Endodermal cell (in vitro differentiated cells): ENCODE data around the gene LEAP2. TPM values are rescaled to one million over a fixed set of nuclear protein-coding genes. Genes with fewer than 3 reads are reported as not detected.

ENCODE experiments used
- DNase-seq: peaks from one replicate; pipeline ENCODE4 v3.0.0-alpha.2; 2017
- H3K27ac ChIP-seq: 2 replicates; pipeline ENCODE4 v1.5.1; 2013; ENCODE audit warnings: mild to moderate bottlenecking, low read depth, low read length, moderate library complexity
- H3K27me3 ChIP-seq: 2 replicates; pipeline ENCODE4 v1.6.1; 2013; ENCODE audit warnings: mild to moderate bottlenecking, low read length, moderate library complexity; ENCODE audit not compliant: insufficient read depth, control insufficient read depth, poor library complexity, severe bottlenecking
- H3K36me3 ChIP-seq: 2 replicates; pipeline ENCODE4 v1.7.0; 2013; ENCODE audit warnings: mild to moderate bottlenecking, low read length, moderate library complexity; ENCODE audit not compliant: control insufficient read depth, insufficient read depth
- H3K4me1 ChIP-seq: one replicate; pipeline ENCODE4 v1.7.0; 2013; ENCODE audit warnings: low read length; ENCODE audit not compliant: control insufficient read depth, insufficient read depth
- H3K4me3 ChIP-seq: 2 replicates; pipeline ENCODE4 v1.5.1; 2013; ENCODE audit warnings: mild to moderate bottlenecking, low read length, moderate library complexity
- H3K9ac ChIP-seq: 2 replicates; pipeline ENCODE4 v1.6.1; 2013; ENCODE audit warnings: mild to moderate bottlenecking, low read length, moderate library complexity; ENCODE audit not compliant: poor library complexity, severe bottlenecking; ENCODE audit errors: extremely low read depth
- H3K9me3 ChIP-seq: 2 replicates; pipeline ENCODE4 v1.6.1; 2013; ENCODE audit warnings: mild to moderate bottlenecking, low read length, moderate library complexity; ENCODE audit not compliant: control insufficient read depth
- H3K27ac Mint-ChIP-seq: 2 replicates; pipeline ENCODE4 v1.8.0; 2020; ENCODE audit warnings: mixed read lengths
- H3K27me3 Mint-ChIP-seq: 2 replicates; pipeline ENCODE4 v1.8.0; 2021; ENCODE audit warnings: mild to moderate bottlenecking, mixed read lengths; ENCODE audit not compliant: insufficient read depth
- H3K36me3 Mint-ChIP-seq: 2 replicates; pipeline ENCODE4 v1.8.0; 2020; ENCODE audit warnings: low read depth, mixed read lengths
- H3K4me1 Mint-ChIP-seq: 2 replicates; pipeline ENCODE4 v1.8.0; 2020; ENCODE audit warnings: mixed read lengths
- H3K4me3 Mint-ChIP-seq: 2 replicates; pipeline ENCODE4 v1.8.0; 2020; ENCODE audit warnings: mild to moderate bottlenecking, moderate library complexity, mixed read lengths
- H3K9me3 Mint-ChIP-seq: 2 replicates; pipeline ENCODE4 v1.8.0; 2020; ENCODE audit warnings: mild to moderate bottlenecking, mixed read lengths
- CTCF ChIP-seq: fragments of 200-600 bp; sonication (generic); conservative IDR thresholded peaks from 2 replicates; pipeline ENCODE4 v1.5.0; 2021; ENCODE audit warnings: antibody characterized with exemption, mild to moderate bottlenecking
- WGBS, 2 experiments: methylation state at CpG; one replicate each; pipeline versions ENCODE4 v1.1.5 to v1.1.7; 2013; ENCODE audit warnings: missing lambda C conversion rate in 2 of 2, mixed read lengths in 1 of 2; ENCODE audit not compliant: insufficient coverage in 1 of 2, insufficient read length in 1 of 2; 5-methylcytosine and 5-hydroxymethylcytosine counted together
- total RNA-seq, 2 donors: library from RNA; stranded (reverse); fragmentation: NEBNext Ultra II Directional in 1 of 2; extraction: Animal tissue kit (Norgen Biotek cat#: 25700) in 1 of 2; gene quantifications; 2 replicates in 1 of 2; 3 replicates in 1 of 2; pipeline ENCODE4 v1.2.1, GENCODE V29; 2021

The LEAP2 gene
- total RNA-seq, 2 donors from 2014 or later: 0.92 to 0.95 TPM

- Mint-ChIP-seq H3K27me3 (peaks cover 6% of the 10 kb centered on the region), H3K4me3 (no peak overlapping the region), H3K27ac (no peak overlapping the region), H3K4me1 (peaks cover 15% of the 10 kb centered on the region), H3K36me3 (no peaks in the 10 kb centered on the region), H3K9me3 (no peaks in the 10 kb centered on the region)
- H3K4me3 ChIP-seq: no peak overlapping the region
- no peak overlapping the region for H3K27ac ChIP-seq
- DNase-seq: no peak
- H3K4me1 ChIP-seq: peaks cover 3% of the 10 kb centered on the region
- H3K9ac ChIP-seq: no peak overlapping the region
- H3K9me3 ChIP-seq: no peaks in the 10 kb centered on the region
- TF ChIP-seq CTCF: no peak
- peaks cover 32% of the 10 kb centered on the region for H3K27me3 ChIP-seq
- WGBS, 2 experiments: 86 to 91% methylated on average over 4 to 5 of the region's 5 CpGs
- no peaks in the 10 kb centered on the region for H3K36me3 ChIP-seq
These were observed 12.7 kb upstream of the LEAP2 start for GRCh38 chr5:132860742-132861141.

- DNase-seq: no peak
- no peaks in the 10 kb centered on the region for H3K9me3 ChIP-seq
- Mint-ChIP-seq H3K4me1 (peaks cover 26% of the 10 kb centered on the region), H3K27me3 (peaks cover 3% of the 10 kb centered on the region), H3K27ac (peak overlapping the region; percentile 99), H3K4me3 (peak overlapping the region; percentile 92), H3K9me3 (no peaks in the 10 kb centered on the region), H3K36me3 (peaks cover 16% of the 10 kb centered on the region)
- H3K9ac ChIP-seq: peak overlapping the region; percentile 95
- whole genome bisulfite sequencing, 2 experiments: 53 to 81% methylated on average over 19 to 30 of the region's 30 CpGs
- peaks cover 20% of the 10 kb centered on the region for H3K27me3 ChIP-seq
- H3K4me3 ChIP-seq: peak overlapping the region; percentile 91
- peaks cover 6% of the 10 kb centered on the region for H3K4me1 ChIP-seq
- TF ChIP-seq CTCF: no peak
- H3K36me3 ChIP-seq: peaks cover 30% of the 10 kb centered on the region
- peak overlapping the region; percentile 91 for H3K27ac ChIP-seq
These were observed 7.7 kb upstream of the LEAP2 start for GRCh38 chr5:132865668-132866341.

GRCh38 chr5:132866342-132867045 lies 7.0 kb upstream of the LEAP2 start, which contains the start of the genes GDF9 and UQCRQ:
GDF9 (minus strand) TSS chr5:132866469; CDS start chr5:132864533, 1,936 bp downstream.
UQCRQ (plus strand) TSS chr5:132866642; CDS start chr5:132866882, 240 bp downstream.
- no peak for TF ChIP-seq CTCF
- Histone ChIP-seq H3K9me3 (no peaks in the 10 kb centered on the region), H3K9ac (peak within 1 kb of the TSS; percentile 95), H3K36me3 (peaks cover 37% of the 10 kb centered on the region), H3K4me3 (peak within 1 kb of the TSS; percentile 91), H3K27me3 (peaks cover 14% of the 10 kb centered on the region), H3K4me1 (peaks cover 6% of the 10 kb centered on the region), H3K27ac (peak within 1 kb of the TSS; percentile 91)
- 0% methylated on average over 19 to 55 of the region's 55 CpGs for WGBS, 2 experiments
- Mint-ChIP-seq H3K27me3 (peaks cover 3% of the 10 kb centered on the region), H3K4me1 (peaks cover 26% of the 10 kb centered on the region), H3K36me3 (peaks cover 16% of the 10 kb centered on the region), H3K9me3 (no peaks in the 10 kb centered on the region), H3K27ac (peak within 1 kb of the TSS; percentile 99), H3K4me3 (peak within 1 kb of the TSS; percentile 92)
- peak; percentile 99 for DNase-seq
